ENCODE measurements around the gene RASSF4.
A peak's percentile ranks its signal among the peaks of the same experiment; 100 is the strongest.

The RASSF4 gene

DNA sequence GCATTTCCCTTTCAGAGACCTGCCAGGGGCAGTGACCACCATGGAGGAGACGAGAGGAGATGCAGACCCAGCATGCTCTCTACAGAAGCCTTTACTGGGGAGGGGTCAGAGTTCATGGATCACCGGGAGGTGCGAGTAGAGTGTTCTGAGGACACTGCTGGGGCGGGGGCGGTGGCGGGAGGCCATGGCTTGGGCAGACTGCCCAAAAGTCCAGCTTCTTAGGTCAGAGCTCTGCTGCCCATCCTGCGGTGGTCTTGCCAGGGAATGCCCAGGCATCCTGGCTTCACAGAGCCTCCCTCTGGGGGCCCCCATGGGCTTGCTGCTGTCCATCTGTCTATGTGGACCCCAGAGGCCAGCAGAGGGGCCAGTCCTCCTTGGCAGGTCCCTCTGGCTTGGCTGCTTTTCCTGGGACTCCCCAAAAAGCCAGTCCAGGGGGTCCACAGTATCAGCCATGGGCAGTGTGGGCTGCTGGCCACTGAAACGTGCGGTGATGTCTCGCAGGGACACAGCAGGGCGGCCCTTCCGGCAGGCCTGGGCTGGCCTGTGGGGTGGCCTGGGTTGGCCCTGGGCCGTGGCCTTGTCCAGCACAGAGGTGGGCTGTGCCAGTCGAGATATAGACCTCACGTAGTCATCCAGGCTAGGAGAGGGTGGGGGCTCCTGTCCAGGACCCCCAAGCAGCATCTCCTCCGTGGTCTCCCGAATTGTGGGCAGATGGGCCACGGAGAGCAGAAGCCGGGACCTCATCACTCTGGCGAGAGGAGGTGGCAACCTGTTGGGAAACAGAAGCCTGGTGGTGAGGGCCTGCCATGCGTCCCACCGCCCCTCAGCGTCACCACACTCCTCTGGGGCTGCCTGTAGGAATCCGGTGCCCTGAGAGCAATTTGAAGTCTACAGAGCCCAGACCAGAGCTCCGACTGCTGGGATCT, 17.9 kb downstream of the RASSF4 start:
- no peak for DNase-seq

DNA sequence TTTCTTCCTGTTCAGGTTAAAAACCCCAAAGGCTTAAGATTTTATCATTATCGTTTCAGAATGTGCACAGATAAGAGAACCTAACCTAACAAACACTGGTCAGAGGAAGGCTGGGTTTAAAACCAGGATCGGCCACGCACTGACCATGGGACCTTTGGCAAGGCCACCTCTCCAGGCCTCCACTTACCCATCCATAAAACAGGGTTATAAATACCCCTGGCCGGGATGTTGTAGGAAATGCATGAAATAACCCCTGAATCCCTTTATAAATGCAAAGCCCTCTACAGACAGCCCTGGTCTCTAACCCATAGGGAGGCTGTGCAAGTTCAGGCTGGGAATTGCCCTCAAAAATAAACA, 18.6 kb downstream of the RASSF4 start:
- no peak for DNase-seq

DNA sequence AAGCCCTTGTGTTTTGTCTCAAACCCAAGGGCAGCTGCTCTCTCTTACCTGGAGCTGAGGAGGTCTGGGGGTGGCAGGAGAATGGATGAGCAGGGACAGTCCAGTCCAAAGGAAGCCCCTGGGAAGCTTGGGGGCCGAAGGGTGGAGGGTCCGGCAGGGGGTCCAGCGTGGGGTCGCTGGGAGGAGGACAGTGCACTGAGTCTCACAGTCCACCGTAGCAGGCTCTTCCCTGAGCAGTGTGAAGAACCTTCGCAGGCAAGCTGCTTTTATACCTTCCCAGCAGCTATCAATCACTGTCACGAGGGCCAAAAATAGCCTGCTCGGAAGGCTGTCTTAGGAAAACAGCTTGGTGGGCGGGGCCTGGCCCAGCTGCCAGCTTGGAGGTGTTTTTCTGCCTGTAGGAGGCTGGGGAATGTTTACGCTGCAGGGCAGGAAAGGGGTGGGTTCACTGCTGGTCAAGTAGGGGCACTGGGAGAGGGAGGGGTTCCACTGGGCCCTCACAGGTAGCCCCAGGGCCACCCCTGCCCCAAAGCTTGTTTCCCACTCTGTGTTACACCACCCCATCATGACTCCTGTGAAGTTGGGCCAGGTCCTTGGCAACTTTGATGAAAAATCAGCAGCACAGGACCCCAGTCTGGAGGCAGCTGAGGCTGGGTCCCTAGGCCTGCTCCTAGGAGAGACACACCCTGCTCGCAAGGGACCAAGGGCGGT, 19.1 kb downstream of the RASSF4 start, which contains the start of gene DEPP1:
DEPP1 (minus strand) TSS at position 240 of the 711 bp plus-strand sequence. CDS start 779 bp downstream, outside the sequence.
- DNase-seq: peak; percentile 61

DNA sequence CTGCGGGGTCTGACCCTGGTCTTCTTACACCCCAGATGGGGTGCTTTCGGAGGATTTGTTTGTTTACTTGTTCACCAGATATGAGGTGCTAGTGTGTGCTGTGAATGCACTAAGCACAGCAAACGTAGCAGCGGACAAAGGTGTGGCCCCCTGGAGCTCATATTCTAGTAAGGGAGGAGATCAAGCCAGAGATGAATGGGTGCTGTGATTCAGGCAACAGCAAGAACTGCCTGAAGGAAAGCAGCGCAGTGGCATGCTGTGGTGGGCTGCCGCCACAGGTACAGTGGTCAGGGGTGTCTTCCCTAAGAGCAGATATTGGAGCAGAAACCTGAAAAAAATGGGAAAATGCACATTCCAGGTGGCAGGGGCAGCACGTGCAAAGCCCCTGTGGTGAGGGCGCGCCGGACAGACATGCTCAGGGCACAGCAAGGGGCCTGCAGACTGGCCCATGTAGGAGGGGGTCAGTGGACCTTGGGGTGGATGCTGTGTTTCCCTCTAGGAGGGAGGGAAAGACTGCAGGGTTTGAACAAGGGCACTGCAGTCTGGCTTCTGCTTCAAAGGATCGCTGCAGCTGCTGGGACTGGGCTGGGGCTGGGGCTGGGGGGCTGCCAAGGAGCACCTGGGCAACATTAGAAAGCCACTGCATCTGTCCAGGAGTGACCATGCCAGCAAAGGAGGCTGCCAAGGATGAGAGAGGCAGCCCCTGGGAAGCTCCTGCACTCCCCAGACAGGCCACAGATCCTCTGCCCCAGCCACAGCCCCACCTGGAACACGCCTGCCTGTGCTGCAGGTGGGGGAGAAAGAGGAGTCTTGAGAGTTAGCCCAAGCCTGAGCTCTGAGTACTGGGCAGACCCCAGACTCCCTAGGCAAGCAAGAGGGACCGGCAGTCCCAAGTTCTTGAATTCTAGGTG, 19.9 kb downstream of the RASSF4 start:
- no peak for DNase-seq

DNA sequence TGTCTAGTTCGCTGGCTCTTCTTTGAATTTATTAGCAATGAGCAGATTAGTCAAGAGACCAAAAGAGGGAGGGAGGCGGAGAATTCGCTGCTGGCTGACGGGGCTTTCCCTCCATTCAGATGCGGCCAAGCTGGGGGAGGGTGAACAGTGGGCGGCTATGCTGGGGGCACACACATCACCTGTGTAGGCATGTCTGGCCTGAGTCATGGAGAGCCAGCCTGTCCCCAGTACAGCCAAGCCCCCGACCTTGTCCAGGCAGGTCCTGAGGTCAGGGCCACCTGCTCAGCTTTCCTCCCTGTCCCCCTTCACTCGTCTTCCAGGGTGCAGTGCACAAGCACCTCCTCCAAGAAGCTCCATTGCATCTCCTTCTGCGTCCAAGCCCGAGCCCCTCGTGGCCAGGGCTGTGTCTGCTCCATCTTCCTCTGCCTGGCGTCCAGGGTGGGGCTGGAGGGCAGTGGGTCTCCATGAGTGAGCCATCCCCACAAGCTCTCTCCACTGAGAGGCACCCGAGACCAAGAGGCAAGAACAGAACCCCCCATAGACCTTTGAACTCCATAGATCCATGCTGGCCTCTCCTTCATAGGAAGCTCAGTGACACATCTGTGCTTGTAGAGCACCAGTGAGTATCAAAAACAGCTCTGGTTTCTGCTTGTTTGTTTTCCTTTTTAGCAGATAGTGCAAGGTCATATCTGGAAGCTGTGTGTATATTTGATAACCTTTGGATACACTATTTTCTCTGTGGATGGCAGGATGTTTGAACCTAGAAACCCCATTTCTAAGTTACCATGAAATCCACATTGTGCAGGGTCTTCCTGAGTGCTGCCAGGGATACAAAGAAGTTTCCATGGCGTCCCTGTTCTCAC, 20.9 kb downstream of the RASSF4 start:
- DNase-seq: no peak

DNA sequence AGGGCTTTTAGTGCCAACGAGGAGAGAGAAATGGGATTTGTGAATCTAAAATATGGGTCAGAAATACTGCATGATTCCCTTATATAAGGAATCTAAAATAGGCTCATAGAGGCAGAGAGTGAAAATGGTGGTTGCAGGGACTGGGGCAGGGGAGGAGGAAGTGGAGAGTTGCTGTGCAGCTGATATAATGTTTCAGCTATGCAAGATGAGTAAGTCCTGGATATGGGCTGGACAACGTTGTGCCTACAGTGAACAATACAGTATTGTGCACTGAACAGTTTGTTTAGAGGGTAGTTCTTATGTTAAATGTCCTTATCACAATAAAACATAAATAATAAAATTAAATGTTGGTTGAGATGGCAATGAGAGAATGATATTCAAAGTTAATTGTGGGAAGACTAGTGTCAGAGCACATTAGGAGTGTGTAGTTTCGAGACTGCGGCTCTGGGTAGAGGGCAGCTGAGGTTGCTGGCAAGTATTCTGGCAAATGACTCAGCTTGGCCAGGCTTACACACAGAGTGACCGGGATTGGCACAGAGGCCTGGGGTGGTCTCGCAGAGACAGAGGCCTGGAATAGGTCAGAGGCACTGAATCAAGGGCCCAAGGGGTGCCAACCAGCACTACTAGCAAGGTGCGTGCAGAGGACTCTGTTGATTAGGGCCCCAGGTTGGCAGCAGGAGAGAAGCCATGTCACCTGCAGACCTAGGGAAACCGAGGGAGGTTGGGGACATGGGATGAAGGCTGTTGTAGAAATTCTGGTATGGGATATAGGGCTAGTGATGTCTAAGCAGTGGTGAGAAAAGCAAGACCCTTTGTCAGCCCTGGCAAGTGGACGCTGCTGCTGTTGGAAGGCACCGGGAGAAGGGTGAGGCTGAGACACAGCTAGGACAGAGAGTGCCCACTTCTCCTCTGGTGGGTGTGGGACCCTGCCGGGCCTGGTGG, 21.8 kb downstream of the RASSF4 start:
- DNase-seq: peak; percentile 42

DNA sequence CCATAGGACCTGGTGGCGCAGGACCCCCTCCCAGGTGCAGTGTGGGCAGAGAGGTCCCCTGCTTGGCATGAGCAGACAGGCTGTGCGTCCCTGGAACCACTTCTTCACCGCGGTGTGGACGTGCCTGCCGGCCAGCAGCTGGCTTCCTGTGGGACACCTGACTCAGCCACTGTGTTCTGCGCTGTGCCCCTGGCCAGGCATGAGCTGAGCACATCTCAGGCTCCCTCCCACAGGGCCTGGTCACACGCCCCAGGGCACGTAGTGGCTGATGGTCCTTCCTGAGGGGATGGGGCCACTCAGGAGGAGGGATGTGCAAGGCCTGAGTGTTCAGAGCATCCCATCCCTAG, 22.5 kb downstream of the RASSF4 start:
- no peak for DNase-seq

DNA sequence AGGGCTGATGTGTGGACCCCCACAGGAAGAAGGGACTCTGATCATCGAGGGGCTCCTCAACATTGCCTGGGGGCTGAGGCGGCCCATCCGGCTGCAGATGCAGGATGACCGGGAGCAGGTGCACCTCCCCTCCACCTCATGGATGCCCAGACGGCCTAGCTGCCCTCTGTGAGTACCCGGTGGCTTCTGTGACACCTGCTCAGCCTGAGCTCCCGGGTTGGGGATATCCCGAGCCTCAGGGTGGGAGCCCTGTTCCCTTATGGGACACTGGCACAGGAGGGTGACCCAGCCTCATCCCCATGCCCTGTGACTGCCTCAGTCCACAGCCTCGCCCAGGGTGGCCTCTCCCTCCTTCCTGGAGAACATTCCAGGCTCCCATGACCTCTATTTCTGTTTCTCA, 22.9 kb downstream of the RASSF4 start:
- no peak for DNase-seq

DNA sequence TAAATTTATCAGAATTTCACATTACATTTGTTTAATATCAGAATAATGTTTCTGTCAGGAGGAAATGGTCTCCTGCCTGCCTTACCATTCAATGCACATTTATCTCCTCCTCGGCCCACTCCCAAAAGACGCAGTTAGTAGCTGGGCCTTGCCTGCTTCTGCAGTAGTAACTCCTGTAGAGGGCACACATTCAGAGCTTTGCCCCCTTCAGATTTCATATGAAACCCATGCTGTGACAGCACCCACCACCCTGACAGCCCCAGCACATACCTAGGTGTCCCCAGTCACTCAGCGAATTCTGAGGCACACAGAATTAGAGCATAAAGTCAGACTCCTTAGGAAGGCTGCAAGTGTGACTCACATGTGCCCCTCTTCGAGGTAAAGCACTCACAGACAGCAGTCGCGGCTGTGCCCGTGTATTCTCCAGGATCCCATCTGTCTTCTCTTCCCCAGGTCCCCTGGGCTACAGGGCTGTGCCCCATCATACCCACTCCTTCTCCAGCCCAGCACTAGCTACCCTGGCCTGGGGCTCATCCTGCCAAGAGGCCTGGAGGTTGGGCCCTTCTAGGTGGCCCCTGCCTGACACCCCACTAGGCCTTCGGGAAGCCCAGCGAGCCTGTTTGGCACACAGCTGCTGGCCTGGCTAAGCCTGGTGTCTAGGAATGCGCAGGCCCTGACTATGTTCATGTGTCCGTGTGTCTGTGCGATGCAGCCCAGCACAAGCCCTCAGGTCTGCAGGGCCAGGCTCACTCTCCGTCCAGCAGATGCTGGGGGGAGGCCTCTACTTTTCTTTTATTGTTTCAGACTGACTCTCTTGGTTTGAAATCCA, 23.7 kb downstream of the RASSF4 start:
- no peak for DNase-seq

DNA sequence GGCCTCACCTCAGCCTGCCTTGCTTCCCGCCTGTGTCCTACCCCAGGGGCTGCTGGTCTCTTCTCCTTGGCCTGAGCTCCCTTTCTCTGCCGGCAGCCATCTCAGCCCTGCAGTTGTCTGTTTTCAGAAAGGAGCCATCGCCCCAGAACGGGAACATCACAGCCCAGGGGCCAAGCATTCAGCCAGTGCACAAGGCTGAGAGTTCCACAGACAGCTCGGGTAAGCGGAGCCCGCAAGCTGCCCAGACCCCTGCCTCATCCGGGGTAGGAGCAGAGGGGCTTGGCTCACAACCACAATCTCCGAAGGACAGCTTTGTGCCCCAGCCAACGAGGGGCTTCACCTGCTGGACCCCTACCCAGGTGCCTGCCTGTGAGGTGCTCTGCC, 24.3 kb downstream of the RASSF4 start:
- DNase-seq: no peak

DNA sequence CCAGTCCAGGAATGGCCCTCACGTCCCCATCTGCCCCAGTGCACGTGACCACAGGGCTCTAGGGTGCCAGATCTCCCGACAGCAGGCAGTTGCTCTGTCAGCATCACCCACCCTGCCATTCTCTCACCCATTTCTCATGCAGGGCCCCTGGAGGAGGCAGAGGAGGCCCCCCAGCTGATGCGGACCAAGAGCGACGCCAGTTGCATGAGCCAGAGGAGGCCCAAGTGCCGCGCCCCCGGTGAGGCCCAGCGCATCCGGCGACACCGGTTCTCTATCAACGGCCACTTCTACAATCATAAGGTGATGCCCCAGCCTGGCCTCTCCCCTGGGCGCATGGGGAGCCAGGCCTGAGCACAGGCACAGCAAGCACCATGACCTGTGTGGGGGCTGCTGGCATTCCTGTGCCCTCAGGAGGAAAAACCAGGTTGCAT, 25.1 kb downstream of the RASSF4 start:
- no peak for DNase-seq

DNA sequence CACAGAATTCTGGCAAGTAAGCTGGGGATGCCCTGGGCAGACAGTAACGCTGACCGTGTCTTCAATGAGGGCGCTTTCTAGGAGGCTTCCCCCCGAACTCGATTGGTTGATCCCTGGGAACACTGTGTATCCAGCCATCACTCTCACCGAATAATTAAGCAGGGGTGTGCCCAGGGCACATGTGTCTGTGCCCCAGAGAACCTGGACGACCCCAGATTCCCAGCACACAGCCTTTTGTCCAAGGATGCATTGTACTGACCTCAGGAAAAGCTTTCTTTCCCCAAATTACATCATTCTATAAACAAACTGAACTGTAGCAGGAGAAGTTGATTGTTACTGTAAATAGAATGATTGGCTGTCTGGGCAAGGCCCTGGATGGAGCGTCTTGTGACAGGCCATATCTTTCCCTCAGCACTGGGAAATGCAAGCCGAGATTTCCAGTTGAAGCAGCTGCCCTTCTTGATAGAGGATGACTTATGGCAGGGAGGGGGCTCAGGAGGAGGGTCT, 25.6 kb downstream of the RASSF4 start:
- no peak for DNase-seq

DNA sequence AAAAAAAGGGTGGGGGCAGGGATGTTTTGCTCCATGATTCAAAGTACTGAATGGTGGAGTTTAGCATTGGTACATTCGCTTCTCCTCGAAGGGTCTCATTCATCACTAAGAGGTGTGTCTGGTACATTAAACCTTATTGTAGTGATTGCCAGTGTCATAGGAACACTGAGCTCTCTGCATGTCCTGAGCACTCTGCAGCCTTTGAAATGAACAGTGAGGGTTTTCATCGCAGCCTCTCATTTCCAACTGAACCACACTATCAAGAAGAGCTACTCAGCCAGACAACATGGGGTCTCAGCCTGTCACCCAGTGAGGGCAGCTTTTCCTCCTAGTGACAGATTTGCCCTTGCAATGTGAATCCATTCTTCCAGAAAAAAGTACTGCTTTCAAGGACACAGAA, 26.6 kb downstream of the RASSF4 start:
- DNase-seq: no peak

DNA sequence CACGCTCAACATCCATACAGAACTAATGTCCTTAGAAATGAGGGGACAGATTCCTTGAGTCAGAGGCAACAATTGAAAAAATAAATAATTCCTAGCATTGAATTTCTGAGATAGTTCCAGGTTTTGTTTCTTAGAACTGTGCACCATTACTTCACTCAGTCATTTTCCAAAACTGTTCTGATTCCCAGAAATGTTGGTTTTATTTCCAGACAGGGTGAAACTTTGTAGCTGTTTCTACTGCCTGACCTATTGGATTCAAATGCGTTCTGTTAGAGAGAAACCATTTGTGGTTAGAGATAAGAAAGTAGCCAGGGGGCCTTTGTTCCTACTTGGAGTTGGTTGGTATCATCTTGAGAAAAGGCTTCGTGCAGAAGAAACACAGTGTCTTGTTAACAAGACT, 27.1 kb downstream of the RASSF4 start:
- no peak for DNase-seq

DNA sequence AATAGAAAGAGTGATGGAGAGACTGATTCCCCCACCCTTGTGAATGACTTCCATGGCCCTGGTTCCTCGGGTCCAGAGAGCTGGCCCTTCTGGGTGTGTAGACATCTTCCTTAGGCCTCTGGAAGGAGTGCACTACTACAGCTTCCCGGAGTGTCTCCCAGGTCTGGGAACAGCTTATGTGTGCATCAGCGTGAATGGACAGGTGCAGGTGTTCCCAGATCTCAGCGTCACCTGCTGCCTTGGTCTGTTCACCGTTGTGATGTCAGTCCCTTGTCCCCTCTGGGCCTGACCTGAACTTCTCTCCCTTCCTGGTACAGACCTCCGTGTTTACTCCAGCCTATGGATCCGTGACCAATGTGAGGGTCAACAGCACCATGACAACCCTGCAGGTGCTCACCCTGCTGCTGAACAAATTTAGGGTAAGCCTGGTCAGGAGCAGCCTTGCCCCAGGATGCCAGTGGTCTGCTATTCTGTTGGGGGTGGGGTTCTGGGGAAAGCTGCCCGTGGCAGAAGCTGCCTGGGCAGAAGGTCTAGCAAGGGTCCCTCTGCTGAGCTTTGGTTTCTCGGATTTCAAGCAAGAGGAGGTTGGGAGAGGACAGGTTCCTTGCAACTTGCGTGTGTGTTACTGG, 29.5 kb downstream of the RASSF4 start:
- no peak for DNase-seq

DNA sequence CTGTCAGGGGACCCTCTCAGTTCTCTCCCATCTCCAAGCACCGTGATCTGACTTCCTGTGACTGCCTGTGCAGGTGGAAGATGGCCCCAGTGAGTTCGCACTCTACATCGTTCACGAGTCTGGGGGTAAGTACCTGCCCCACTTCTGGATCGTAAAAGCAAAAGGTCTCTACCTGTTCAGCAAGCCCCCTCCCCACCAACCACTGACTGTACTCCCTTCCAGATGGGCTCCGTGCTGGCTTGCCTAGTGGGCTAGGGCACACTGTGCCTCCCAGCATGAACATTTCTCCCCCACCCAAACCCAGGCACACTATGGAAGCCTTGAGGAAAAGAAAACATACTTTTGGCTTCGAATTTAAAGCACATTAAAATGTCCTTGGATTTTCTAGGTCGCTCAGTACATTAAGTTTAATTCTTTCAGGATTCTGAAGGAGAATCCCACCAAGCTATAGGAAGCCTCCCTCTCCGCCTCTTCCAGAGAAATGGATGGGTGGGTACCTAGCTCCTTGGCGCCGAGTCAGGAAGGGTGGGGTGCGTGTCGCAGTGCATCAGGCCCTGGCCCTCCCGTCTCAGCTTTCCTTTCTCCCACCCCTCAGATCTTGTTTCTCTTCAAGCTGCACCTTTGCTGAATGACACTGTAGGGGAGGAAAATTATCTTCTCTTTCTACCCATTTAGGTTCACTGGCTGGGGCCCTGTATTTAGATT, 30.1 kb downstream of the RASSF4 start:
- no peak for DNase-seq

DNA sequence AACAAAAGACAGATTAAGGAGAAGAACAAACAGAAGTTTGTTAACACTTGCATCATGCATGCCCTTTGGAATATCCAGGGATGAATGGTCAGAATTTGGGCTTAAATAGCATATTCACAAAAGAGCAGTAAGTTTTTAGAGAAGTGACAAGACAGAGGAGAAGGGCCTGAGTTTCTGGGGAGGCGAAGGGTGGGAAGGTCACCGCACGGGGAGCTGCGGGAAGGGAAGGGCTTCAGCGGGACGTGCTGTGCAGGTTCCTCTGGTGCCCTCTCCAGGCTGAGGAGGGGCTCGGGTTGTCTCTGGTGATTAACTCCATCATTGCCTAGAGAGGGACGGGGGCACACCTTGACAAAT, 30.7 kb downstream of the RASSF4 start:
- DNase-seq: no peak

DNA sequence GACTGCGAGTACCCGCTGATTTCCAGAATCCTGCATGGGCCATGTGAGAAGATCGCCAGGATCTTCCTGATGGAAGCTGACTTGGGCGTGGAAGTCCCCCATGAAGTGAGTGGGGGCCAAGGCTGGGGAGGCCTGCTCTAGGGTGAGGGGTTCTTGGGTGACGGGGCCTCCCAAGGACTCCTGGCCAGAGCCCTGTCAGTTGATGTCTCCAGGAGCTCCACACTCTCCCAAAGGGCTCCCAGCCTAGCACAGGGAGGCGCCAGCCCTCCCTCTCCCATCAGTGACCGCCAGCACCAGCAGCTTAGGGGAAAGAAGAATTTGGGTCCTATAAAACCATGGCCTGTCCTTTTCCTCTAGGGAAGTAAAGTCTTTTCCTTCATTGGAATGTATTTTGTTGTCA, 31.4 kb downstream of the RASSF4 start:
- no peak for DNase-seq

DNA sequence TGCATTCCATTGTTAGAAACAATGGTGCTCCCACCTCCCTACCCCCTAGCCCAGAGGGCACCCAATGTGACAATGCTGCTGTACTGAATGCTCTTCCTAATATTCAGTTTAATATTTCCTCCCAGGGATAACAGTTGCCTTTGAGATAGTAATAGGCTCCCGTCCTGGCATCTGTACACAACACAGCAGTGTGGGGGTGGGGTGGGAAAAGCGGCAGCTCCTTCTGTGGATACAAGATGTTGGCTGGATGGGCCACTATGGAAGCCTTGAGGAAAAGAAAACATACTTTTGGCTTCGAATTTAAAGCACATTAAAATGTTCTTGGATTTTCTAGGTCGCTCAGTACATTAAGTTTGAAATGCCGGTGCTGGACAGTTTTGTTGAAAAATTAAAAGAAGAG, 32.0 kb downstream of the RASSF4 start:
- DNase-seq: no peak

Measured in inflammatory macrophage treated with lipopolysaccharide for 4 hours (primary cell).